Heart right ventricle (tissue), 16 donors: ENCODE results near the gene FGF1. TPM values are rescaled to one million over a fixed set of nuclear protein-coding genes. Genes with fewer than 3 reads are reported as not detected.

Source experiments
- ATAC-seq, 8 donors: fragments of 200-7000 bp; cut with Tn5 transposase; one replicate each; pipeline ENCODE4 v1.9.1; 2020; ENCODE audit warnings: mild to moderate bottlenecking in 8 of 8, moderate library complexity in 8 of 8, moderate number of reproducible peaks in 1 of 8
- DNase-seq, 2 donors: peaks; one replicate each; pipeline ENCODE4 v3.0.0-alpha.2; 2020
- H3K27ac ChIP-seq, 10 donors: fragments of 200-600 bp; sonication (generic) in 2 of 10; one replicate each; pipeline versions ENCODE4 v1.5.0 to v1.8.0; 2020 to 2022; ENCODE audit warnings: mild to moderate bottlenecking in 3 of 10
- H3K27me3 ChIP-seq, 7 donors: fragments of 200-600 bp; one replicate each; pipeline ENCODE4 v1.8.0; 2021 to 2022; ENCODE audit warnings: mild to moderate bottlenecking in 2 of 7
- H3K36me3 ChIP-seq, 9 donors: fragments of 200-600 bp; sonication (generic) in 1 of 9; one replicate each; pipeline versions ENCODE4 v1.5.0 to v1.8.0; 2020 to 2022; ENCODE audit warnings: mild to moderate bottlenecking in 2 of 9
- H3K4me1 ChIP-seq, 9 donors: fragments of 200-600 bp; sonication (generic) in 1 of 9; one replicate each; pipeline versions ENCODE4 v1.5.0 to v1.8.0; 2020 to 2022; ENCODE audit warnings: mild to moderate bottlenecking in 4 of 9
- H3K4me3 ChIP-seq, 10 donors: fragments of 200-600 bp; sonication (generic) in 2 of 10; one replicate each; pipeline versions ENCODE4 v1.5.0 to v1.8.0; 2020 to 2022; ENCODE audit warnings: mild to moderate bottlenecking in 7 of 10, moderate library complexity in 2 of 10
- H3K9me3 ChIP-seq, 11 donors: fragments of 200-600 bp in 10 of 11; sonication (generic) in 2 of 11; one replicate each; pipeline versions ENCODE4 v1.5.0 to v1.8.0; 2013 to 2022; ENCODE audit warnings: mild to moderate bottlenecking in 2 of 11, control low read depth in 1 of 11, moderate library complexity in 1 of 11
- CTCF ChIP-seq, 9 donors: fragments of 200-600 bp; sonication (generic) in 2 of 9; IDR thresholded peaks; one replicate each; pipeline versions ENCODE4 v1.5.0 to v1.8.0; 2021 to 2022; ENCODE audit warnings: antibody characterized with exemption in 9 of 9, mild to moderate bottlenecking in 5 of 9, moderate library complexity in 1 of 9
- WGBS, 2 donors: extraction: QIAGEN DNeasy Blood & Tissue Kit; methylation state at CpG; one replicate each; pipeline ENCODE4 v1.1.7; 2013; ENCODE audit warnings: inconsistent platforms in 1 of 2; 5-methylcytosine and 5-hydroxymethylcytosine counted together
- intact Hi-C, 10 donors: fragments of 100-400 bp; cut with DNase I; formaldehyde crosslinking; loops; one replicate each; pipeline versions ENCODE4 v1.11.1 to v1.14.2; 2022
- polyA plus RNA-seq, 2 donors: library from polyadenylated mRNA; stranded (reverse); fragments of 200-250 nt; gene quantifications; one replicate each; pipeline ENCODE4 v1.2.3, GENCODE V29; 2013
- total RNA-seq, 10 donors: library from RNA; stranded (reverse); fragmentation: NEBNext Ultra II Directional in 3 of 10; extraction: Animal tissue kit (Norgen Biotek cat#: 25700) in 3 of 10; gene quantifications; one replicate each; pipeline versions ENCODE4 v1.2.1 to v1.2.4, GENCODE V29; 2021 to 2023
- donor health status: Arrhythmogenic right ventricular cardiomyopathy.
- donor health status: ischemic (EF 13 %, LVEDD 7.1; RV severe dilation, severe dysfunction).
- donor health status: healthy with polysubstance abuse.
- donor health status: DM: no; HTN: yes; CAD: no.
- donor health status: DM: no; HTN: no; CAD: no.
- donor health status: ischemic (EF 25% LVEDD 6.9; RV normal size, moderate dysfunction).
- donor health status: ischemic (EF 25% LVEDD 5.7; RV mildly dilated, moderate dysfunction).
- donor health status: healthy.
- donor health status: DM: yes; HTN: yes; CAD: no.
- donor health status: Ischemic cardiomyopathy.
- donor health status: ischemic (EF 35%, LVEDD 5.7; RV mildly dilated, moderate dysfunction).
- donor health status: nonischemic (EF 11% LVEDD 7.7; RV severe dilation, severe dysfunction).
- donor health status: DM: yes; HTN: yes; CAD: no.
- donor health status: PGD.
- donor health status: ischemic (EF 29% LVEDD 5.4; RV normal size, mild dysfunction).
- donor health status: nonischemic (EF 23%, LVEDD 6.1; RV moderate dilation, normal function).

FGF1 gene
- total and polyA plus RNA-seq, 12 donors = 5.1 to 110 (median 53.7) TPM

GRCh38 chr5:142598338-142598700 lies 87.6 kb downstream of the FGF1 start:
- TF ChIP-seq CTCF (IDR thresholded peaks at IDR 0.05) = no peak
- no peak for DNase-seq
- no peaks in the 10 kb centered on the region for H3K27me3 ChIP-seq
- H3K27ac ChIP-seq = no peak overlapping the region
- peaks cover 6 to 53% (median 24%) of the 10 kb centered on the region in 9 donors for H3K4me1 ChIP-seq
- intact Hi-C loops = no loop called here
- ATAC-seq = no peak
- H3K9me3 ChIP-seq = no peaks in the 10 kb centered on the region
- no peak overlapping the region for H3K4me3 ChIP-seq
- peaks cover 0 to 20% (median 0%) of the 10 kb centered on the region in 9 donors for H3K36me3 ChIP-seq

- TF ChIP-seq CTCF (IDR thresholded peaks at IDR 0.05) = no peak
- intact Hi-C loops = no loop called here
- 73 to 78% methylated on average over 6 of the region's 6 CpGs for WGBS, 2 donors
- Histone ChIP-seq H3K9me3 (no peaks in the 10 kb centered on the region), H3K27me3 (no peaks in the 10 kb centered on the region), H3K4me1 (peaks cover 3 to 47% (median 24%) of the 10 kb centered on the region in 9 donors), H3K36me3 (peaks cover 0 to 20% (median 0%) of the 10 kb centered on the region in 9 donors), H3K27ac (no peak overlapping the region), H3K4me3 (no peak overlapping the region)
- ATAC-seq (peak in 1 of 8 donors; percentile 64), DNase-seq (no peak)
These were observed 88.1 kb downstream of the FGF1 start for GRCh38 chr5:142597546-142598337.

- H3K27ac ChIP-seq = no peak overlapping the region
- no peak overlapping the region for H3K4me3 ChIP-seq
- peaks cover 0 to 24% (median 0%) of the 10 kb centered on the region in 9 donors for H3K36me3 ChIP-seq
- ATAC-seq (no peak), DNase-seq (no peak)
- no peaks in the 10 kb centered on the region for H3K9me3 ChIP-seq
- 97 to 98% methylated on average over 3 of the region's 3 CpGs for WGBS, 2 donors
- H3K27me3 ChIP-seq = no peaks in the 10 kb centered on the region
- intact Hi-C loops = no loop called here
- H3K4me1 ChIP-seq = peaks cover 3 to 41% (median 23%) of the 10 kb centered on the region in 9 donors
- no peak for TF ChIP-seq CTCF (IDR thresholded peaks at IDR 0.05)
These were observed 88.9 kb downstream of the FGF1 start for GRCh38 chr5:142597025-142597424.

- H3K27ac ChIP-seq = no peak overlapping the region
- no peak for ATAC-seq
- H3K27me3 ChIP-seq = no peaks in the 10 kb centered on the region
- H3K4me3 ChIP-seq = no peak overlapping the region
- no peak for DNase-seq
- no peak for TF ChIP-seq CTCF (IDR thresholded peaks at IDR 0.05)
- H3K9me3 ChIP-seq = no peaks in the 10 kb centered on the region
- intact Hi-C loops = no loop called here
- peaks cover 0 to 24% (median 0%) of the 10 kb centered on the region in 9 donors for H3K36me3 ChIP-seq
- H3K4me1 ChIP-seq = peaks cover 0 to 12% (median 0%) of the 10 kb centered on the region in 9 donors
- 74 to 87% methylated on average over 4 of the region's 4 CpGs for WGBS, 2 donors
These were observed 93.5 kb downstream of the FGF1 start for GRCh38 chr5:142592365-142592764.
